Body of pancreas (tissue), 4 donors: Measurements from ENCODE around the gene RHOT2. TPM values are rescaled to one million over a fixed set of nuclear protein-coding genes. Genes with fewer than 3 reads are reported as not detected.

Experiments used
- ATAC-seq: fragments of 150-250 bp; one replicate; pipeline ENCODE4 v1.9.1; 2016
- DNase-seq, 4 donors: peaks; one replicate each; pipeline ENCODE4 v3.0.0-alpha.2; 2019
- H3K27ac ChIP-seq, 4 donors: fragments of 200-600 bp; sonication (generic); 1 replicate in 3 of 4; 2 replicates in 1 of 4; pipeline versions ENCODE4 v1.5.1 to v1.6.1; 2016 to 2019; ENCODE audit warnings: mild to moderate bottlenecking in 1 of 4, mixed read lengths in 1 of 4, moderate library complexity in 1 of 4
- H3K27me3 ChIP-seq, 2 donors: fragments of 200-600 bp; sonication (generic); one replicate each; pipeline ENCODE4 v1.6.0; 2016; ENCODE audit warnings: mild to moderate bottlenecking in 1 of 2
- H3K36me3 ChIP-seq, 2 donors: fragments of 200-600 bp; sonication (generic); replicated peaks in 1 of 2; 2 replicates each; pipeline ENCODE4 v1.5.1; 2016; ENCODE audit warnings: low read depth in 2 of 2; ENCODE audit not compliant: insufficient read depth in 1 of 2
- H3K4me1 ChIP-seq: fragments of 200-600 bp; sonication (generic); one replicate; pipeline ENCODE4 v1.6.0; 2016
- H3K4me3 ChIP-seq, 2 donors: fragments of 200-600 bp; sonication (generic); 1 replicate in 1 of 2; 2 replicates in 1 of 2; pipeline ENCODE4 v1.5.1; 2016 to 2019
- H3K9me3 ChIP-seq, 3 donors: fragments of 200-600 bp; sonication (generic); 1 replicate in 2 of 3; 2 replicates in 1 of 3; pipeline ENCODE4 v1.5.1; 2016
- POLR2A ChIP-seq, 3 donors: fragments of 450-650 bp; IDR thresholded peaks; one replicate each; pipeline ENCODE4 v1.6.1; 2016; ENCODE audit warnings: antibody characterized with exemption in 3 of 3, mild to moderate bottlenecking in 2 of 3
- WGBS, 2 donors: methylation state at CpG; one replicate each; pipeline ENCODE4 v1.1.5; 2017; 5-methylcytosine and 5-hydroxymethylcytosine counted together
- intact Hi-C: fragments of 100-400 bp; cut with DNase I; formaldehyde crosslinking; loops from one replicate; pipeline ENCODE4 v1.15.1; 2023
- total RNA-seq, 2 donors: library from RNA; depleted of rRNA; stranded (reverse); fragments of >200 nt; gene quantifications; one replicate each; pipeline ENCODE4 v1.1.0, GENCODE V29; 2016
- TF ChIP-seq, protein P1 (sequence below), 7 experiments: fragments of 450-650 bp in 4 of 7; fragments of 200-600 bp in 3 of 7; sonication (generic) in 3 of 7; IDR thresholded peaks; one replicate each; pipeline ENCODE4 v1.5.1; 2016 to 2019; ENCODE audit warnings: antibody characterized with exemption in 7 of 7

RHOT2 gene
- total RNA-seq, 2 donors from 2014 or later = 65.6 to 89.0 TPM

DNA sequence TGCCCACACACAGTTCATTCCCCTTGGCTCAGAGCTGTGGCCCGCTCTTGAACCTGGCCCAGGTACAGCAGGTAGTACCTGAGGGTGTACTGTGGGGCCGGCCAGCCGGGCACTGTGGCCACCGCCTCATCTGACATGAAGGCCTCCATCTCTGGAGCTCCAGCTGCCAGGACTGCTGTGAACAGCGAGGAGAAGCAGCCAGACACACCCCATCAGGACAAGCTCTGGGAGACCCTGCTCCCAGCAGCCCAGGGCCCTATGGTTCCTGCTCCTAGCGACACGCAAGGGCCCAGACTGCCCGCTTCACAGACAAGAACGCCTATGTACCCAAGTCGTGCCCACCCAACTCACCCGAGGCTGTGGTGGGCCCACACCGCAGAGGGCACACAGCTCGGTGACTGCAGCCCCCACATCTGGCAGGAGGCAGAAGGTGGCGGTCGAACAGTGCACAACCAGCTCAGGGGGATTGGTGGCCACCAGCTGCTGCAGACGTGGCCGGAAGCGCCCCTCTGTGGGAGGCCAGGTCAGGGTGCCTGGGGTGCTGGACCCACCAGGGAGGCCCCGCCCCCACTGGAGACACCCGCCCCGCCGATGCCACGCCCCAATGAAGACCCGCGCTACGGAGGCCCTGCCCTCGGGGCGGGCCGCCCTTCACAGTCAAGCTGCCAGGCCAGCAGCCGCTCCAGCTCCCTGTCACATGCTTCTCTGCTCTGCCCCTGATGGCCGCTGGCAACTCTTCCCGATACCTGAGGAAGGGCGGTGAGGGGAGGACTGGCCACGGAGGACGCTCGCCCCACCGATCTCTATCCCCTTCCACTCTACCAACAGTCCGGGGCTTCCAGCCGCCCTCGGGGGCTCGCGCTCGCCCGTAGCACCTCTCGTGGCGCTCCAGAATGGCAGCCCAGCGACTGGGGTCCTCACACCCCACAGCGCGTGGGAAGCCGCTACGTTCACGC is 11.2 kb downstream of the RHOT2 start:
- Histone ChIP-seq H3K27me3 (no peaks in the 10 kb centered on the region), H3K9me3 (no peaks in the 10 kb centered on the region), H3K4me1 (peaks cover 65% of the 10 kb centered on the region), H3K36me3 (peaks cover 7 to 12% of the 10 kb centered on the region in 2 donors), H3K27ac (peak overlapping the region; percentile 86 to 95 (median 92)), H3K4me3 (no peak overlapping the region)
- intact Hi-C loops = no loop called here
- peak; percentile 41 for ATAC-seq
- peak; percentile 77 to 87 (median 86) for DNase-seq
- 28 to 65% methylated on average over 4 to 49 of the region's 52 CpGs for WGBS, 2 donors
- TF ChIP-seq, protein P1, sequence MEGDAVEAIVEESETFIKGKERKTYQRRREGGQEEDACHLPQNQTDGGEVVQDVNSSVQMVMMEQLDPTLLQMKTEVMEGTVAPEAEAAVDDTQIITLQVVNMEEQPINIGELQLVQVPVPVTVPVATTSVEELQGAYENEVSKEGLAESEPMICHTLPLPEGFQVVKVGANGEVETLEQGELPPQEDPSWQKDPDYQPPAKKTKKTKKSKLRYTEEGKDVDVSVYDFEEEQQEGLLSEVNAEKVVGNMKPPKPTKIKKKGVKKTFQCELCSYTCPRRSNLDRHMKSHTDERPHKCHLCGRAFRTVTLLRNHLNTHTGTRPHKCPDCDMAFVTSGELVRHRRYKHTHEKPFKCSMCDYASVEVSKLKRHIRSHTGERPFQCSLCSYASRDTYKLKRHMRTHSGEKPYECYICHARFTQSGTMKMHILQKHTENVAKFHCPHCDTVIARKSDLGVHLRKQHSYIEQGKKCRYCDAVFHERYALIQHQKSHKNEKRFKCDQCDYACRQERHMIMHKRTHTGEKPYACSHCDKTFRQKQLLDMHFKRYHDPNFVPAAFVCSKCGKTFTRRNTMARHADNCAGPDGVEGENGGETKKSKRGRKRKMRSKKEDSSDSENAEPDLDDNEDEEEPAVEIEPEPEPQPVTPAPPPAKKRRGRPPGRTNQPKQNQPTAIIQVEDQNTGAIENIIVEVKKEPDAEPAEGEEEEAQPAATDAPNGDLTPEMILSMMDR (IDR thresholded peaks at IDR 0.05) = no peak
- TF ChIP-seq POLR2A (IDR thresholded peaks at IDR 0.05) = peak in 2 of 3 donors; percentile 39 to 45

- ATAC-seq (peak; percentile 64), DNase-seq (peak; percentile 86 to 90 (median 87))
- H3K9me3 ChIP-seq = no peaks in the 10 kb centered on the region
- intact Hi-C loops = no loop called here
- peak within 1 kb of the TSS; percentile 86 to 95 (median 92) for H3K27ac ChIP-seq
- peaks cover 7 to 12% of the 10 kb centered on the region in 2 donors for H3K36me3 ChIP-seq
- TF ChIP-seq, protein P1 (IDR thresholded peaks at IDR 0.05) = no peak
- TF ChIP-seq POLR2A (IDR thresholded peaks at IDR 0.05) = peak; percentile 35 to 57 (median 41)
- 0% methylated on average over 3 to 76 of the region's 91 CpGs for WGBS, 2 donors
- peaks cover 59% of the 10 kb centered on the region for H3K4me1 ChIP-seq
- H3K4me3 ChIP-seq = peak within 1 kb of the TSS; percentile 0 to 29
- no peaks in the 10 kb centered on the region for H3K27me3 ChIP-seq
Observed at GRCh38 chr16:679814-680624, 12.1 kb downstream of the RHOT2 start, which contains the start of gene STUB1. Gene STUB1, plus strand, starts transcription at chr16:680410. Its CDS starts 116 bp downstream, at chr16:680526.

GRCh38 chr16:680625-680945 is 12.7 kb downstream of the RHOT2 start:
- Histone ChIP-seq H3K4me1 (peaks cover 59% of the 10 kb centered on the region), H3K36me3 (peaks cover 7 to 12% of the 10 kb centered on the region in 2 donors), H3K9me3 (no peaks in the 10 kb centered on the region), H3K27me3 (no peaks in the 10 kb centered on the region), H3K4me3 (peak overlapping the region; percentile 0 to 29), H3K27ac (peak overlapping the region; percentile 86 to 95 (median 92))
- TF ChIP-seq POLR2A (IDR thresholded peaks at IDR 0.05) = no peak
- TF ChIP-seq, protein P1 (IDR thresholded peaks at IDR 0.05) = no peak
- WGBS, 2 donors = 0% methylated on average over 35 of the region's 38 CpGs; no CpG with 5 or more reads in 1 of the 2 donors
- ATAC-seq (no peak), DNase-seq (no peak)
- intact Hi-C loops = no loop called here

- 38 to 81% methylated on average over 6 to 44 of the region's 44 CpGs for WGBS, 2 donors
- H3K4me1 ChIP-seq = peaks cover 60% of the 10 kb centered on the region
- peak; percentile 58 to 64 (median 61) for DNase-seq
Observed at GRCh38 chr16:680967-681745, 13.2 kb downstream of the RHOT2 start.

More at GRCh38 chr16:680967-681745, 13.2 kb downstream of the RHOT2 start:
- intact Hi-C loops = no loop called here
- Histone ChIP-seq H3K27me3 (no peaks in the 10 kb centered on the region), H3K36me3 (peaks cover 7 to 12% of the 10 kb centered on the region in 2 donors), H3K4me3 (peak overlapping the region; percentile 0 to 29), H3K9me3 (no peaks in the 10 kb centered on the region), H3K27ac (peak overlapping the region in 3 of 4 donors; percentile 86 to 95 (median 90))
- TF ChIP-seq, protein P1 (IDR thresholded peaks at IDR 0.05) = no peak
- TF ChIP-seq POLR2A (IDR thresholded peaks at IDR 0.05) = no peak
- ATAC-seq = no peak
